BE2C (cell line): Measurements from ENCODE around the gene RMND1.
"Not testable (repeated sequence)": the region's sequence is repeated elsewhere in the genome, so short reads cannot be mapped to it uniquely, and the experiment has no call there.

Source experiments
- DNase-seq: peaks from one replicate; pipeline ENCODE4 v3.0.0-alpha.2; 2020
- H3K27me3 ChIP-seq: fragments of 250-450 bp; sonication (Bioruptor Pico); 2 replicates; pipeline ENCODE4 v1.5.1; 2020; ENCODE audit warnings: mild to moderate bottlenecking
- H3K36me3 ChIP-seq: fragments of 250-450 bp; sonication (Bioruptor Pico); 2 replicates; pipeline ENCODE4 v1.5.1; 2020; ENCODE audit warnings: mild to moderate bottlenecking
- H3K4me1 ChIP-seq: fragments of 250-450 bp; sonication (Bioruptor Pico); 2 replicates; pipeline ENCODE4 v1.5.1; 2020
- H3K4me3 ChIP-seq: 2 replicates; pipeline ENCODE4 v1.5.1; 2011; ENCODE audit warnings: low read depth, low read length
- H3K9me3 ChIP-seq: fragments of 250-450 bp; sonication (Bioruptor Pico); 2 replicates; pipeline ENCODE4 v1.5.1; 2020
- CTCF ChIP-seq: IDR thresholded peaks from 2 replicates; pipeline ENCODE4 v1.5.1; 2012; ENCODE audit warnings: mild to moderate bottlenecking, low read depth, low read length

The RMND1 gene

GRCh38 chr6:151357758-151358436 is 94.0 kb downstream of the RMND1 start:
- no peak overlapping the region for H3K4me3 ChIP-seq
- no peaks in the 10 kb centered on the region for H3K4me1 ChIP-seq
- DNase-seq, result no peak
- peaks cover 8% of the 10 kb centered on the region for H3K36me3 ChIP-seq
- H3K27me3 ChIP-seq, result no peaks in the 10 kb centered on the region
- no peaks in the 10 kb centered on the region for H3K9me3 ChIP-seq
- no peak for TF ChIP-seq CTCF

- H3K9me3 ChIP-seq, DNase-seq, H3K4me1 ChIP-seq, H3K36me3 ChIP-seq, H3K27me3 ChIP-seq, H3K4me3 ChIP-seq: not testable (repeated sequence)
Measured at GRCh38 chr6:151356983-151357382, 94.9 kb downstream of the RMND1 start.
